ENCODE results near the gene ZFYVE28.
"Not testable (repeated sequence)": the region's sequence is repeated elsewhere in the genome, so short reads cannot be mapped to it uniquely, and the experiment has no call there.

The ZFYVE28 gene

GRCh38 chr4:2231082-2231481 is 187.4 kb downstream of the ZFYVE28 start:
- H3K4me3 ChIP-seq (ENCODE audit: low read depth, low read length) = no peak overlapping the region

DNA sequence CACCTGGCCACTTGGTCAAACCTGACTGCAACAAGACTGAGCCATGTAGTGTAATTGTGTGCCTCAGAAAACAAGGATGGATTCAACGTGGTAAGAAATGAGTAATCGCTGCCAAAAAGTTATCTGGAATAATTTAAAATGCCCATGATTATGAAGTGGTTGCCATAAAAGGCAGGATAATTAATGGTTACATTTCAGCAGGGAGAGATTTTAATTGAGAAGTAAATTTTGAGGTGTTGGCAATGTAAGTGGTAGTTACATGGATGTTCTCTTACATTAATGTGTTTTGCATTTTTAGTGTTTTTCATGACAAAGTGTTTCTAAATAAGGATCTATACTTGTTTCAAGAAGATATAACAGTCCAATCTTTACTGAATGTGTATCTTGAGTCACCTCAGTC is 192.2 kb downstream of the ZFYVE28 start:
- no peak overlapping the region for H3K4me3 ChIP-seq (ENCODE audit: low read depth, low read length)

- no peak overlapping the region for H3K4me3 ChIP-seq (ENCODE audit: low read depth, low read length)
Measured at GRCh38 chr4:2222838-2223237, 195.6 kb downstream of the ZFYVE28 start.

DNA sequence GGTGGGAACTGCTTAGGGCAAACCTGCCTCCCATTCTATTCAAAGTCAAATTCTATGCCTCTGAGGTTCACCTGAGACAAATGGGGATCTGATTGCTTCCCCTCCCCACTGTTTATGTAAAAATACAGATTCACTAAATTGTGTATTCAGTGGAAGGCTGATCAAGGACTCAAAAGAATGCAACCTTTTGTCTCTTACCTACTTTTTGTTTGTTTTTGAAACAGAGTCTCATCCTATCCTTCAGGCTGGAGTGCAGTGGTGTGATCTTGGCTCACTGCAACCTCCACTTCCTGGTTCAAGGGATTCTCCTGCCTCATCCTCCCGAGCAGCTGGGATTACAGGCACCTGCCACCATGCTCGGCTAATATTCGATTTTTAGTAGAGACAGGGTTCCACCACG is 197.1 kb downstream of the ZFYVE28 start:
- not testable (repeated sequence) for H3K4me3 ChIP-seq (ENCODE audit: low read depth, low read length)

- no peak overlapping the region for H3K4me3 ChIP-seq (ENCODE audit: low read depth, low read length)
Measured at GRCh38 chr4:2220016-2220630, 198.3 kb downstream of the ZFYVE28 start.
